WTC11 (cell line): ENCODE results near the gene DSG2. TPM values are rescaled to one million over a fixed set of nuclear protein-coding genes. Genes with fewer than 3 reads are reported as not detected.

Source experiments
- ATAC-seq: fragments of 200-7000 bp; cut with Tn5 transposase; 2 replicates; pipeline ENCODE4 v1.10.0; 2021; ENCODE audit warnings: mild to moderate bottlenecking, moderate library complexity
- CTCF ChIA-PET: fragments of 300-600 bp; sonication (Branson Sonifier 250); formaldehyde crosslinking; loops from one replicate; lab custom pipeline; 2021; ENCODE audit warnings: antibody characterized with exemption; lab: Charles Lee
- POLR2A ChIA-PET: fragments of 350-600 bp; sonication (Branson Sonifier 250); formaldehyde crosslinking; loops from one replicate; lab custom pipeline; 2021; ENCODE audit warnings: antibody characterized with exemption; lab: Charles Lee
- DNase-seq: peaks from one replicate; pipeline ENCODE4 v3.0.0; 2021; ENCODE audit warnings: low spot score
- H3K27ac Mint-ChIP-seq: 2 replicates; pipeline ENCODE4 v1.8.0; 2021; ENCODE audit warnings: mixed read lengths
- H3K27me3 Mint-ChIP-seq: 2 replicates; pipeline ENCODE4 v1.8.0; 2021; ENCODE audit warnings: low read depth, mild to moderate bottlenecking, moderate library complexity, mixed read lengths
- H3K36me3 Mint-ChIP-seq: 2 replicates; pipeline ENCODE4 v1.8.0; 2021; ENCODE audit warnings: mixed read lengths
- H3K4me1 Mint-ChIP-seq: 2 replicates; pipeline ENCODE4 v1.8.0; 2022; ENCODE audit warnings: mixed read lengths
- H3K4me3 Mint-ChIP-seq: 2 replicates; pipeline ENCODE4 v1.8.0; 2021; ENCODE audit warnings: mild to moderate bottlenecking, moderate library complexity, mixed read lengths
- H3K9me3 Mint-ChIP-seq: 2 replicates; pipeline ENCODE4 v1.8.0; 2021; ENCODE audit warnings: mixed read lengths
- ARID4B ChIP-seq: sonication (generic); formaldehyde crosslinking; IDR thresholded peaks from 2 replicates; pipeline ENCODE4 v1.8.0; 2023; ENCODE audit warnings: missing genetic modification reagents, mild to moderate bottlenecking, borderline replicate concordance
- CREB1 ChIP-seq: sonication (generic); formaldehyde crosslinking; IDR thresholded peaks from 2 replicates; pipeline ENCODE4 v1.8.0; 2023; ENCODE audit warnings: mild to moderate bottlenecking, missing genetic modification reagents
- ERG ChIP-seq: fragments of 250-450 bp; sonication (Bioruptor Pico); IDR thresholded peaks from 2 replicates; pipeline ENCODE4 v1.8.0; 2021; ENCODE audit warnings: mild to moderate bottlenecking
- GABPB1 ChIP-seq: sonication (generic); formaldehyde crosslinking; IDR thresholded peaks from 2 replicates; pipeline ENCODE4 v1.8.1; 2023; ENCODE audit warnings: mild to moderate bottlenecking, missing genetic modification reagents
- HMGXB4 ChIP-seq: sonication (generic); formaldehyde crosslinking; IDR thresholded peaks from 2 replicates; pipeline ENCODE4 v1.8.1; 2023; ENCODE audit warnings: mild to moderate bottlenecking, moderate library complexity, missing genetic modification reagents
- JAZF1 ChIP-seq: fragments of 250-450 bp; sonication (Bioruptor Pico); IDR thresholded peaks from 2 replicates; pipeline ENCODE4 v1.9.0; 2021; ENCODE audit warnings: moderate library complexity, mild to moderate bottlenecking, inconsistent platforms
- JUN ChIP-seq: sonication (generic); formaldehyde crosslinking; IDR thresholded peaks from 2 replicates; pipeline ENCODE4 v1.8.0; 2023; ENCODE audit warnings: mild to moderate bottlenecking, missing genetic modification reagents
- NFE2L1 ChIP-seq: sonication (generic); formaldehyde crosslinking; IDR thresholded peaks from 2 replicates; pipeline ENCODE4 v1.8.1; 2023; ENCODE audit warnings: missing genetic modification reagents
- NR1H2 ChIP-seq: sonication (generic); formaldehyde crosslinking; IDR thresholded peaks from 2 replicates; pipeline ENCODE4 v1.9.0; 2021; ENCODE audit warnings: mild to moderate bottlenecking, moderate library complexity, missing genetic modification reagents
- PRDM15 ChIP-seq: sonication (generic); formaldehyde crosslinking; IDR thresholded peaks from 2 replicates; pipeline ENCODE4 v1.8.0; 2022; ENCODE audit warnings: missing genetic modification reagents
- PREB ChIP-seq: sonication (generic); formaldehyde crosslinking; IDR thresholded peaks from 2 replicates; pipeline ENCODE4 v1.8.1; 2022; ENCODE audit warnings: mild to moderate bottlenecking, missing genetic modification reagents, moderate library complexity, borderline replicate concordance
- RELA ChIP-seq: sonication (generic); formaldehyde crosslinking; IDR thresholded peaks from 2 replicates; pipeline ENCODE4 v1.8.1; 2022; ENCODE audit warnings: missing genetic modification reagents, mild to moderate bottlenecking, borderline replicate concordance
- SMAD4 ChIP-seq: sonication (generic); formaldehyde crosslinking; IDR thresholded peaks from 2 replicates; pipeline ENCODE4 v1.8.0; 2022; ENCODE audit warnings: mild to moderate bottlenecking, missing genetic modification reagents
- SOX15 ChIP-seq: fragments of 250-450 bp; sonication (Bioruptor Pico); IDR thresholded peaks from 2 replicates; pipeline ENCODE4 v1.9.0; 2021; ENCODE audit warnings: mild to moderate bottlenecking
- STAT6 ChIP-seq: sonication (generic); formaldehyde crosslinking; conservative IDR thresholded peaks from 2 replicates; pipeline ENCODE4 v1.8.1; 2023; ENCODE audit warnings: mild to moderate bottlenecking, low read depth, missing genetic modification reagents, moderate library complexity
- TEAD4 ChIP-seq: sonication (generic); formaldehyde crosslinking; IDR thresholded peaks from 2 replicates; pipeline ENCODE4 v1.8.0; 2022; ENCODE audit warnings: mild to moderate bottlenecking, missing genetic modification reagents
- ZNF232 ChIP-seq: sonication (generic); formaldehyde crosslinking; IDR thresholded peaks from 2 replicates; pipeline ENCODE4 v1.8.0; 2022; ENCODE audit warnings: mild to moderate bottlenecking, missing genetic modification reagents
- ZNF263 ChIP-seq: sonication (generic); formaldehyde crosslinking; IDR thresholded peaks from 2 replicates; pipeline ENCODE4 v1.8.1; 2022; ENCODE audit warnings: low read depth, mild to moderate bottlenecking, moderate library complexity, missing genetic modification reagents
- ZNF512 ChIP-seq: sonication (generic); formaldehyde crosslinking; IDR thresholded peaks from 2 replicates; pipeline ENCODE4 v1.8.1; 2022; ENCODE audit warnings: missing genetic modification reagents, borderline replicate concordance
- total RNA-seq: library from RNA; stranded (reverse); gene quantifications from 3 replicates; pipeline ENCODE4 v1.2.3, GENCODE V29; 2021

DSG2 gene
- total RNA-seq, 1 experiment from 2014 or later: 113 TPM

- ATAC-seq: peak; percentile 42
- ChIA-PET POLR2A (no interaction called here), CTCF (interaction anchor here (1.0 to 2.2 kb wide), 2 partner anchors 92 to 461 kb away, joined by 3 to 8 read pairs; no protein-coding TSS in a partner anchor)
- H3K36me3 Mint-ChIP-seq: peaks cover 22% of the 10 kb centered on the region
- no peaks in the 10 kb centered on the region for H3K27me3 Mint-ChIP-seq
- H3K4me1 Mint-ChIP-seq: peaks cover 28% of the 10 kb centered on the region
- no peak overlapping the region for H3K4me3 Mint-ChIP-seq
- no peak overlapping the region for H3K27ac Mint-ChIP-seq
- DNase-seq: no peak
- TF ChIP-seq HMGXB4 (CRISPR knock-in tag) (no peak), JUN (no peak), PRDM15 (CRISPR knock-in tag) (no peak), ARID4B (no peak), GABPB1 (CRISPR knock-in tag) (no peak), ERG (CRISPR knock-in tag) (no peak), RELA (CRISPR knock-in tag) (no peak), TEAD4 (CRISPR knock-in tag) (no peak), SOX15 (CRISPR knock-in tag) (no peak)
- H3K9me3 Mint-ChIP-seq: no peaks in the 10 kb centered on the region
Measured at GRCh38 chr18:31516437-31516836, 18.5 kb downstream of the DSG2 start.

DNA sequence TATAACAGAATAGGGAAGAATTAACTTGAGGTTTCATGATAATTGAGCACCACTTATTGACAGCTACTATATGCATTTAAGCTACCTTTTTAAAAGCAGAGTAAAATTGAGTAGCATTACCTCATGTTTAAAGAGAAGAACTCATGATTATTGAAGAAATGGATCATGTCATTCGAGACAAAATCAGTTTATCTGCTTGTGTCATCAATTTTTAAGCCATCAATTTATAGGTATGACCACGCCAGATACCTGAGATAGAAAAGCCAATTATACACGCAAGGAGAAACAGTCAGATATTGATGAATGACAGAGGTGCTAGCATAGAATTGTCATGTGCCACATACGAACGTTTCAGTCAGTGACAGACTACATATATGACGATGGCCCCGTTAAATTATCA is 28.4 kb downstream of the DSG2 start:
- Mint-ChIP-seq H3K9me3 (no peaks in the 10 kb centered on the region), H3K4me3 (no peak overlapping the region), H3K27ac (no peak overlapping the region), H3K36me3 (peaks cover 74% of the 10 kb centered on the region), H3K27me3 (no peaks in the 10 kb centered on the region), H3K4me1 (no peaks in the 10 kb centered on the region)
- DNase-seq: no peak
- ATAC-seq: no peak
- ChIA-PET POLR2A (no interaction called here), CTCF (no interaction called here)
- TF ChIP-seq SMAD4 (CRISPR knock-in tag) (no peak), ZNF263 (CRISPR knock-in tag) (no peak), STAT6 (CRISPR knock-in tag) (no peak), NFE2L1 (CRISPR knock-in tag) (no peak), CREB1 (CRISPR knock-in tag) (no peak), TEAD4 (CRISPR knock-in tag) (no peak), ZNF512 (CRISPR knock-in tag) (no peak), PREB (no peak), NR1H2 (CRISPR knock-in tag) (no peak), ZNF232 (CRISPR knock-in tag) (no peak), JAZF1 (CRISPR knock-in tag) (no peak)
